ENCODE results near the gene TBC1D3D. TPM values are rescaled to one million over a fixed set of nuclear protein-coding genes. Genes with fewer than 3 reads are reported as not detected.
A peak's percentile ranks its signal among the peaks of the same experiment; 100 is the strongest.
"Not testable (repeated sequence)": the region's sequence is repeated elsewhere in the genome, so short reads cannot be mapped to it uniquely, and the experiment has no call there.

The TBC1D3D gene
- 1.2 and 2.2 TPM in 2 replicates for total RNA-seq (2011; cell fraction: chromatin; rRNA removed; ENCODE audit: low replicate concordance)
- total RNA-seq (2011; cell fraction: nucleolus; rRNA removed), result 0.17 and 0.53 TPM in 2 replicates
- total RNA-seq (2011; cell fraction: nucleoplasm; rRNA removed), result 0.37 and 2.0 TPM in 2 replicates
- total RNA-seq (2014; rRNA removed) (0.20 and 0.23 TPM in 2 replicates), total RNA-seq (2014; rRNA removed; fragmentation: Illumina TruSeq; extraction: Trizol) (0.10 and 0.29 TPM in 2 replicates), total RNA-seq (2015; rRNA removed; fragmentation: Illumina TruSeq; extraction: Trizol) (0.49 and 0.54 TPM in 2 replicates), total RNA-seq (2021) (0.24 and 0.67 TPM in 2 replicates), polyA plus RNA-seq (2011; rRNA removed) (0.39 and 0.46 TPM in 2 replicates), polyA plus RNA-seq (2014; fragmentation: Illumina TruSeq; extraction: Trizol) (0.40 and 0.56 TPM in 2 replicates), polyA plus RNA-seq (2014; fragmentation: Nextera tagmentation; extraction: Ambion mirVana) (under 1 TPM; 0.06 to 0.07 TPM), polyA plus RNA-seq (2014; rRNA removed) (0.73 and 0.80 TPM in 2 replicates), polyA minus RNA-seq (2011; rRNA and poly(A)+ RNA removed) (0.09 and 0.11 TPM in 2 replicates), Bru-seq, nascent RNA (percentile 5 among the genes with signal in this experiment), BruChase-seq, experiment 1, labeled RNA remaining after a 2-hour chase (percentile 21 among the genes with signal in this experiment), BruChase-seq, experiment 2, labeled RNA remaining after a 6-hour chase (percentile 17 among the genes with signal in this experiment)
- 0.40 and 0.45 TPM in 2 replicates for polyA plus RNA-seq (2011; cell fraction: cytosol; rRNA removed)
- 3.9 and 4.3 TPM in 2 replicates for polyA plus RNA-seq (2011; cell fraction: nucleus; rRNA removed)
- polyA plus RNA-seq (2012), result 0.69 and 1.3 TPM in 2 replicates
- not detected in 2 replicates for polyA minus RNA-seq (2011; cell fraction: cytosol; rRNA and poly(A)+ RNA removed)
- 0.22 and 0.40 TPM in 2 replicates for polyA minus RNA-seq (2011; cell fraction: nucleus; rRNA and poly(A)+ RNA removed)
- long read RNA-seq, experiment 1, result 0 reads
- long read RNA-seq, experiment 2, result 0 reads
- long read RNA-seq, experiment 3, result 0 reads

GRCh38 chr17:38003676-38004075 lies at the start of gene TBC1D3D:
TBC1D3D (plus strand) TSS chr17:38003976; CDS start chr17:38005561, 1,585 bp downstream.
- POLR2A ChIA-PET; H3K79me2 ChIP-seq (ENCODE audit: control insufficient read depth, insufficient read depth, low read length); DNase-seq (ENCODE audit: extremely low read depth in 1 of 4, low spot score in 3 of 4); intact Hi-C loops (cut with micrococcal nuclease); H4K20me1 ChIP-seq (replicated peaks; ENCODE audit: control insufficient read depth, insufficient read depth, low read length); H3K4me1 ChIP-seq (replicated peaks in 1 of 2; ENCODE audit: control insufficient read depth in 2 of 2, insufficient read depth in 2 of 2, low read length in 2 of 2); FAIRE-seq; ATAC-seq; in situ Hi-C loops (cut with MboI); H3K4me2 ChIP-seq (ENCODE audit: insufficient read depth, low read length); CTCF ChIA-PET (ENCODE audit: low intra/inter-chr PET ratio); H2AFZ ChIP-seq (ENCODE audit: low read depth, low read length); H3K27ac ChIP-seq (ENCODE audit: extremely low read depth, low read depth, low read length); H3K9me3 ChIP-seq (replicated peaks; ENCODE audit: control insufficient read depth, insufficient read depth, low read depth, low read length); H3K9me1 ChIP-seq (ENCODE audit: control insufficient read depth, insufficient read depth, low read length); H3K36me3 ChIP-seq (ENCODE audit: control insufficient read depth, insufficient read depth, low read length); H3K9ac ChIP-seq (ENCODE audit: insufficient read depth in 1 of 2, low read depth in 2 of 2, low read length in 2 of 2); H3K27me3 ChIP-seq (ENCODE audit: control insufficient read depth in 2 of 2, insufficient read depth in 2 of 2, low read length in 2 of 2); H3K4me3 ChIP-seq; BruUV-seq (replicated peaks): not testable (repeated sequence)
- no CpG with 5 or more reads among the region's 11 CpGs for WGBS (ENCODE audit: insufficient coverage, low coverage, missing lambda C conversion rate)

GRCh38 chr17:37988960-37989359 lies 14.8 kb upstream of the TBC1D3D start, which contains the start of gene TBC1D3L:
TBC1D3L (minus strand) TSS chr17:37989060; CDS start chr17:37987520, 1,540 bp downstream.
- CTCF ChIA-PET (ENCODE audit: low intra/inter-chr PET ratio); H3K9ac ChIP-seq (ENCODE audit: insufficient read depth in 1 of 2, low read depth in 2 of 2, low read length in 2 of 2); H3K27me3 ChIP-seq (ENCODE audit: control insufficient read depth in 2 of 2, insufficient read depth in 2 of 2, low read length in 2 of 2); DNase-seq (ENCODE audit: extremely low read depth in 1 of 4, low spot score in 3 of 4); H2AFZ ChIP-seq (ENCODE audit: low read depth, low read length); H3K27ac ChIP-seq (ENCODE audit: extremely low read depth, low read depth, low read length); H3K9me1 ChIP-seq (ENCODE audit: control insufficient read depth, insufficient read depth, low read length); in situ Hi-C loops (cut with MboI); H3K4me2 ChIP-seq (ENCODE audit: insufficient read depth, low read length); intact Hi-C loops (cut with micrococcal nuclease); H3K4me1 ChIP-seq (replicated peaks in 1 of 2; ENCODE audit: control insufficient read depth in 2 of 2, insufficient read depth in 2 of 2, low read length in 2 of 2); H3K9me3 ChIP-seq (replicated peaks; ENCODE audit: control insufficient read depth, insufficient read depth, low read depth, low read length); FAIRE-seq; ATAC-seq; BruUV-seq (replicated peaks); H4K20me1 ChIP-seq (replicated peaks; ENCODE audit: control insufficient read depth, insufficient read depth, low read length); H3K36me3 ChIP-seq (ENCODE audit: control insufficient read depth, insufficient read depth, low read length); H3K79me2 ChIP-seq (ENCODE audit: control insufficient read depth, insufficient read depth, low read length); H3K4me3 ChIP-seq; POLR2A ChIA-PET: not testable (repeated sequence)
- no CpG with 5 or more reads among the region's 11 CpGs for WGBS (ENCODE audit: insufficient coverage, low coverage, missing lambda C conversion rate)

Other genes starting within 250 kb of the TBC1D3D start
- not detected in 2 replicates for gene TBC1D3K, start 79.6 kb upstream of the TBC1D3D start, total RNA-seq (2014; rRNA removed)
- gene TBC1D3K, start 79.6 kb upstream of the TBC1D3D start, total RNA-seq (2014; rRNA removed; fragmentation: Illumina TruSeq; extraction: Trizol), result not detected in 2 replicates
- gene TBC1D3K, start 79.6 kb upstream of the TBC1D3D start, total RNA-seq (2015; rRNA removed; fragmentation: Illumina TruSeq; extraction: Trizol), result not detected in 2 replicates
- gene TBC1D3K, start 79.6 kb upstream of the TBC1D3D start, total RNA-seq (2021), result not detected in 2 replicates
- gene TBC1D3K, start 79.6 kb upstream of the TBC1D3D start, polyA plus RNA-seq (2011; rRNA removed), result 0.07 TPM in 1 of 2 replicates, not detected in the other
- gene TBC1D3K, start 79.6 kb upstream of the TBC1D3D start, polyA plus RNA-seq (2014; fragmentation: Illumina TruSeq; extraction: Trizol), result not detected in 2 replicates
- gene TBC1D3K, start 79.6 kb upstream of the TBC1D3D start, polyA plus RNA-seq (2014; fragmentation: Nextera tagmentation; extraction: Ambion mirVana), result not detected
- gene TBC1D3K, start 79.6 kb upstream of the TBC1D3D start, polyA plus RNA-seq (2014; rRNA removed), result 0.09 TPM in 1 of 2 replicates, not detected in the other
- gene TBC1D3L, start 14.9 kb upstream of the TBC1D3D start, total RNA-seq (2014; rRNA removed), result 0.33 and 0.36 TPM in 2 replicates
- gene TBC1D3L, start 14.9 kb upstream of the TBC1D3D start, total RNA-seq (2014; rRNA removed; fragmentation: Illumina TruSeq; extraction: Trizol), result 0.15 and 0.35 TPM in 2 replicates
- gene TBC1D3L, start 14.9 kb upstream of the TBC1D3D start, total RNA-seq (2015; rRNA removed; fragmentation: Illumina TruSeq; extraction: Trizol), result 0.40 and 0.45 TPM in 2 replicates
- gene TBC1D3L, start 14.9 kb upstream of the TBC1D3D start, total RNA-seq (2021), result 0.40 TPM in 1 of 2 replicates, not detected in the other
- gene TBC1D3L, start 14.9 kb upstream of the TBC1D3D start, polyA plus RNA-seq (2011; rRNA removed), result 0.04 and 0.33 TPM in 2 replicates
- 0.15 and 0.24 TPM in 2 replicates for gene TBC1D3L, start 14.9 kb upstream of the TBC1D3D start, polyA plus RNA-seq (2014; fragmentation: Illumina TruSeq; extraction: Trizol)
- under 1 TPM in 1 of 2 experiments, not detected in 1; 0.03 TPM for gene TBC1D3L, start 14.9 kb upstream of the TBC1D3D start, polyA plus RNA-seq (2014; fragmentation: Nextera tagmentation; extraction: Ambion mirVana)
- gene TBC1D3L, start 14.9 kb upstream of the TBC1D3D start, polyA plus RNA-seq (2014; rRNA removed), result 0.68 and 1.3 TPM in 2 replicates
- gene TBC1D3C, start 64.7 kb downstream of the TBC1D3D start, total RNA-seq (2014; rRNA removed), result not detected in 2 replicates
- not detected in 2 replicates for gene TBC1D3C, start 64.7 kb downstream of the TBC1D3D start, total RNA-seq (2014; rRNA removed; fragmentation: Illumina TruSeq; extraction: Trizol)
- not detected in 2 replicates for gene TBC1D3C, start 64.7 kb downstream of the TBC1D3D start, total RNA-seq (2015; rRNA removed; fragmentation: Illumina TruSeq; extraction: Trizol)
- not detected in 2 replicates for gene TBC1D3C, start 64.7 kb downstream of the TBC1D3D start, total RNA-seq (2021)
- gene TBC1D3C, start 64.7 kb downstream of the TBC1D3D start, polyA plus RNA-seq (2011; rRNA removed), result not detected in 2 replicates
- not detected in 2 replicates for gene TBC1D3C, start 64.7 kb downstream of the TBC1D3D start, polyA plus RNA-seq (2014; fragmentation: Illumina TruSeq; extraction: Trizol)
- not detected for gene TBC1D3C, start 64.7 kb downstream of the TBC1D3D start, polyA plus RNA-seq (2014; fragmentation: Nextera tagmentation; extraction: Ambion mirVana)
- not detected in 2 replicates for gene TBC1D3C, start 64.7 kb downstream of the TBC1D3D start, polyA plus RNA-seq (2014; rRNA removed)
- not detected in 2 replicates for gene TBC1D3E, start 124.0 kb downstream of the TBC1D3D start, total RNA-seq (2014; rRNA removed)
- not detected in 2 replicates for gene TBC1D3E, start 124.0 kb downstream of the TBC1D3D start, total RNA-seq (2014; rRNA removed; fragmentation: Illumina TruSeq; extraction: Trizol)
- gene TBC1D3E, start 124.0 kb downstream of the TBC1D3D start, total RNA-seq (2015; rRNA removed; fragmentation: Illumina TruSeq; extraction: Trizol), result not detected in 2 replicates
- not detected in 2 replicates for gene TBC1D3E, start 124.0 kb downstream of the TBC1D3D start, total RNA-seq (2021)
- gene TBC1D3E, start 124.0 kb downstream of the TBC1D3D start, polyA plus RNA-seq (2011; rRNA removed), result not detected in 2 replicates
- not detected in 2 replicates for gene TBC1D3E, start 124.0 kb downstream of the TBC1D3D start, polyA plus RNA-seq (2014; fragmentation: Illumina TruSeq; extraction: Trizol)
- gene TBC1D3E, start 124.0 kb downstream of the TBC1D3D start, polyA plus RNA-seq (2014; fragmentation: Nextera tagmentation; extraction: Ambion mirVana), result not detected
- gene TBC1D3E, start 124.0 kb downstream of the TBC1D3D start, polyA plus RNA-seq (2014; rRNA removed), result 0.20 TPM in 1 of 2 replicates, not detected in the other
- gene TBC1D3, start 188.6 kb downstream of the TBC1D3D start, total RNA-seq (2014; rRNA removed), result 0.57 and 1.1 TPM in 2 replicates
- 0.15 and 0.22 TPM in 2 replicates for gene TBC1D3, start 188.6 kb downstream of the TBC1D3D start, total RNA-seq (2014; rRNA removed; fragmentation: Illumina TruSeq; extraction: Trizol)
- 0.45 and 0.65 TPM in 2 replicates for gene TBC1D3, start 188.6 kb downstream of the TBC1D3D start, total RNA-seq (2015; rRNA removed; fragmentation: Illumina TruSeq; extraction: Trizol)
- 1.9 and 2.3 TPM in 2 replicates for gene TBC1D3, start 188.6 kb downstream of the TBC1D3D start, total RNA-seq (2021)
- gene TBC1D3, start 188.6 kb downstream of the TBC1D3D start, polyA plus RNA-seq (2011; rRNA removed), result 1.6 and 1.9 TPM in 2 replicates
- gene TBC1D3, start 188.6 kb downstream of the TBC1D3D start, polyA plus RNA-seq (2014; fragmentation: Illumina TruSeq; extraction: Trizol), result 0.73 and 0.77 TPM in 2 replicates
- gene TBC1D3, start 188.6 kb downstream of the TBC1D3D start, polyA plus RNA-seq (2014; fragmentation: Nextera tagmentation; extraction: Ambion mirVana), result under 1 TPM; 0.08 TPM
- 1.2 and 1.5 TPM in 2 replicates for gene TBC1D3, start 188.6 kb downstream of the TBC1D3D start, polyA plus RNA-seq (2014; rRNA removed)

Measured in K562 (cell line).